ENCODE measurements around the gene NTM. TPM values are rescaled to one million over a fixed set of nuclear protein-coding genes. Genes with fewer than 3 reads are reported as not detected.

NTM gene
- total and polyA plus RNA-seq, 5 donors: 35.0 to 148 (median 88.2) TPM

GRCh38 chr11:131449036-131450019 lies 78.9 kb downstream of the NTM start:
- Histone ChIP-seq H3K27me3 (ENCODE audit: control insufficient read depth, insufficient read depth) (no peaks in the 10 kb centered on the region), H3K4me3 (ENCODE audit: low read length) (no peak overlapping the region), H3K9me3 (ENCODE audit: control insufficient read depth, low read length) (no peaks in the 10 kb centered on the region), H3K4me1 (ENCODE audit: control insufficient read depth, insufficient read depth, low read length) (no peaks in the 10 kb centered on the region), H3K27ac (ENCODE audit: low read length) (no peak overlapping the region)
- no peak for DNase-seq
- WGBS: 85% methylated on average over 17 of the region's 17 CpGs
- intact Hi-C loops (cut with DNase I): no loop called here
- ATAC-seq: no peak

GRCh38 chr11:131454490-131454889 lies 84.1 kb downstream of the NTM start:
- WGBS: 66% methylated on average over 5 of the region's 5 CpGs
- no peak overlapping the region for H3K4me3 ChIP-seq (ENCODE audit: low read length)
- peaks cover 2% of the 10 kb centered on the region for H3K4me1 ChIP-seq (ENCODE audit: control insufficient read depth, insufficient read depth, low read length)
- no peak overlapping the region for H3K27ac ChIP-seq (ENCODE audit: low read length)
- no peak for DNase-seq
- ATAC-seq: no peak
- H3K27me3 ChIP-seq (ENCODE audit: control insufficient read depth, insufficient read depth): no peaks in the 10 kb centered on the region
- H3K9me3 ChIP-seq (ENCODE audit: control insufficient read depth, low read length): no peaks in the 10 kb centered on the region
- intact Hi-C loops (cut with DNase I): no loop called here

- 87% methylated on average over 9 of the region's 9 CpGs for WGBS
Measured at GRCh38 chr11:131454989-131455388, 84.6 kb downstream of the NTM start.

GRCh38 chr11:131455843-131456704 lies 85.7 kb downstream of the NTM start:
- Histone ChIP-seq H3K9me3 (ENCODE audit: control insufficient read depth, low read length) (no peaks in the 10 kb centered on the region), H3K4me1 (ENCODE audit: control insufficient read depth, insufficient read depth, low read length) (peaks cover 2% of the 10 kb centered on the region), H3K4me3 (ENCODE audit: low read length) (no peak overlapping the region), H3K27me3 (ENCODE audit: control insufficient read depth, insufficient read depth) (no peaks in the 10 kb centered on the region), H3K27ac (ENCODE audit: low read length) (peak overlapping the region; percentile 71)
- ATAC-seq (peak; percentile 64 to 69), DNase-seq (no peak)
- intact Hi-C loops (cut with DNase I): no loop called here
- WGBS: 67% methylated on average over 9 of the region's 9 CpGs

More at GRCh38 chr11:131454989-131455388, 84.6 kb downstream of the NTM start:
- no peaks in the 10 kb centered on the region for H3K27me3 ChIP-seq (ENCODE audit: control insufficient read depth, insufficient read depth)
- DNase-seq (no peak), ATAC-seq (no peak)
- H3K9me3 ChIP-seq (ENCODE audit: control insufficient read depth, low read length): no peaks in the 10 kb centered on the region
- no peak overlapping the region for H3K4me3 ChIP-seq (ENCODE audit: low read length)
- intact Hi-C loops (cut with DNase I): no loop called here
- no peak overlapping the region for H3K27ac ChIP-seq (ENCODE audit: low read length)
- peaks cover 2% of the 10 kb centered on the region for H3K4me1 ChIP-seq (ENCODE audit: control insufficient read depth, insufficient read depth, low read length)

GRCh38 chr11:131457163-131457562 lies 86.7 kb downstream of the NTM start:
- no peak overlapping the region for H3K27ac ChIP-seq (ENCODE audit: low read length)
- DNase-seq: no peak
- no peaks in the 10 kb centered on the region for H3K9me3 ChIP-seq (ENCODE audit: control insufficient read depth, low read length)
- no peak for ATAC-seq
- no peaks in the 10 kb centered on the region for H3K27me3 ChIP-seq (ENCODE audit: control insufficient read depth, insufficient read depth)
- intact Hi-C loops (cut with DNase I): no loop called here
- no peak overlapping the region for H3K4me3 ChIP-seq (ENCODE audit: low read length)
- H3K4me1 ChIP-seq (ENCODE audit: control insufficient read depth, insufficient read depth, low read length): peaks cover 2% of the 10 kb centered on the region
- 48% methylated on average over 3 of the region's 3 CpGs for WGBS

GRCh38 chr11:131458421-131458820 lies 88.0 kb downstream of the NTM start:
- H3K4me3 ChIP-seq (ENCODE audit: low read length): no peak overlapping the region
- peaks cover 2% of the 10 kb centered on the region for H3K4me1 ChIP-seq (ENCODE audit: control insufficient read depth, insufficient read depth, low read length)
- ATAC-seq (no peak), DNase-seq (no peak)
- WGBS: 53% methylated on average over 3 of the region's 3 CpGs
- no peaks in the 10 kb centered on the region for H3K27me3 ChIP-seq (ENCODE audit: control insufficient read depth, insufficient read depth)
- H3K9me3 ChIP-seq (ENCODE audit: control insufficient read depth, low read length): no peaks in the 10 kb centered on the region
- intact Hi-C loops (cut with DNase I): no loop called here
- no peak overlapping the region for H3K27ac ChIP-seq (ENCODE audit: low read length)

GRCh38 chr11:131460931-131461330 lies 90.5 kb downstream of the NTM start:
- ATAC-seq: no peak
- H3K27me3 ChIP-seq (ENCODE audit: control insufficient read depth, insufficient read depth): no peaks in the 10 kb centered on the region
- peaks cover 2% of the 10 kb centered on the region for H3K4me1 ChIP-seq (ENCODE audit: control insufficient read depth, insufficient read depth, low read length)
- 91% methylated on average over 2 of the region's 2 CpGs for WGBS
- no peak overlapping the region for H3K4me3 ChIP-seq (ENCODE audit: low read length)
- H3K27ac ChIP-seq (ENCODE audit: low read length): no peak overlapping the region
- no peaks in the 10 kb centered on the region for H3K9me3 ChIP-seq (ENCODE audit: control insufficient read depth, low read length)
- no peak for DNase-seq
- intact Hi-C loops (cut with DNase I): no loop called here

GRCh38 chr11:131462622-131463021 lies 92.2 kb downstream of the NTM start:
- no peaks in the 10 kb centered on the region for H3K4me1 ChIP-seq (ENCODE audit: control insufficient read depth, insufficient read depth, low read length)
- 95% methylated on average over 1 of the region's 1 CpG for WGBS
- no peaks in the 10 kb centered on the region for H3K9me3 ChIP-seq (ENCODE audit: control insufficient read depth, low read length)
- H3K27me3 ChIP-seq (ENCODE audit: control insufficient read depth, insufficient read depth): no peaks in the 10 kb centered on the region
- ATAC-seq (no peak), DNase-seq (no peak)
- H3K4me3 ChIP-seq (ENCODE audit: low read length): no peak overlapping the region
- intact Hi-C loops (cut with DNase I): no loop called here
- H3K27ac ChIP-seq (ENCODE audit: low read length): no peak overlapping the region

- 88% methylated on average over 6 of the region's 6 CpGs for WGBS
- Histone ChIP-seq H3K27ac (ENCODE audit: low read length) (no peak overlapping the region), H3K4me1 (ENCODE audit: control insufficient read depth, insufficient read depth, low read length) (peaks cover 2% of the 10 kb centered on the region), H3K27me3 (ENCODE audit: control insufficient read depth, insufficient read depth) (no peaks in the 10 kb centered on the region), H3K4me3 (ENCODE audit: low read length) (no peak overlapping the region), H3K9me3 (ENCODE audit: control insufficient read depth, low read length) (no peaks in the 10 kb centered on the region)
- intact Hi-C loops (cut with DNase I): no loop called here
- ATAC-seq (no peak), DNase-seq (no peak)
Measured at GRCh38 chr11:131463162-131463561, 92.7 kb downstream of the NTM start.

- H3K27ac ChIP-seq (ENCODE audit: low read length): no peak overlapping the region
- no peak for DNase-seq
- peaks cover 2% of the 10 kb centered on the region for H3K4me1 ChIP-seq (ENCODE audit: control insufficient read depth, insufficient read depth, low read length)
- H3K9me3 ChIP-seq (ENCODE audit: control insufficient read depth, low read length): no peaks in the 10 kb centered on the region
- no peaks in the 10 kb centered on the region for H3K27me3 ChIP-seq (ENCODE audit: control insufficient read depth, insufficient read depth)
- H3K4me3 ChIP-seq (ENCODE audit: low read length): no peak overlapping the region
- intact Hi-C loops (cut with DNase I): no loop called here
- peak in 1 of 2 donors; percentile 38 for ATAC-seq
- 30% methylated on average over 23 of the region's 23 CpGs for WGBS
Measured at GRCh38 chr11:131463649-131464425, 93.4 kb downstream of the NTM start.
